ENCODE measurements around the gene STK32B.

- no peak for TF ChIP-seq EZH2 (IDR thresholded peaks at IDR 0.05; ENCODE audit: low read length, unreplicated experiment)
- no peak for TF ChIP-seq CTCF (conservative IDR thresholded peaks at IDR 0.05; ENCODE audit: low read depth, low read length)
Measured at GRCh38 chr4:5139141-5139540, 87.9 kb downstream of the STK32B start.
